PC-3 (cell line): ENCODE data around the gene ALG14. TPM values are rescaled to one million over a fixed set of nuclear protein-coding genes. Genes with fewer than 3 reads are reported as not detected.

Experiments
- ATAC-seq: fragments of 200-7000 bp; cut with Tn5 transposase; 2 replicates; pipeline ENCODE4 v1.9.1; 2020; ENCODE audit warnings: mild to moderate bottlenecking, moderate library complexity
- BruUV-seq: library from RNA; stranded (reverse); fragments of 400-500 nt; replicated peaks from 2 replicates; lab custom pipeline; 2021; lab: Mats Ljungman, UMichigan
- CTCF ChIA-PET: fragments of 300-600 bp; sonication (Branson Sonifier 250); formaldehyde crosslinking; loops from one replicate; lab custom pipeline; 2022; ENCODE audit warnings: antibody characterized with exemption; lab: Charles Lee
- POLR2A ChIA-PET: fragments of 300-600 bp; sonication (Branson Sonifier 250); formaldehyde crosslinking; loops from one replicate; lab custom pipeline; 2022; ENCODE audit warnings: antibody characterized with exemption; ENCODE audit not compliant: unreplicated experiment; lab: Charles Lee
- DNase-seq: peaks from one replicate; pipeline ENCODE4 v3.0.0-alpha.2; 2015
- H2AFZ ChIP-seq: fragments of 300-600 bp; sonication (generic); 2 replicates; pipeline ENCODE4 v1.6.0; 2016; ENCODE audit warnings: antibody characterized with exemption, low read length
- H3F3A ChIP-seq: fragments of 300-600 bp; sonication (generic); one replicate; pipeline ENCODE4 v1.6.0; 2017; ENCODE audit warnings: antibody characterized with exemption, low read length, control low read depth, mild to moderate bottlenecking; ENCODE audit not compliant: unreplicated experiment
- H3K27ac ChIP-seq: fragments of 300-600 bp; sonication (generic); 2 replicates; pipeline ENCODE4 v1.5.1; 2016; ENCODE audit warnings: mild to moderate bottlenecking, low read length
- H3K27me3 ChIP-seq: fragments of 300-600 bp; sonication (generic); 2 replicates; pipeline ENCODE4 v1.6.1; 2016; ENCODE audit warnings: low read length, mixed read lengths
- H3K36me3 ChIP-seq: fragments of 300-600 bp; sonication (generic); 2 replicates; pipeline ENCODE4 v1.6.1; 2016; ENCODE audit warnings: low read depth, mixed run types, low read length, mixed read lengths
- H3K4me1 ChIP-seq: fragments of 300-600 bp; sonication (generic); 2 replicates; pipeline ENCODE4 v1.5.1; 2016; ENCODE audit warnings: low read length; ENCODE audit not compliant: insufficient read depth
- H3K4me2 ChIP-seq: fragments of 300-600 bp; sonication (generic); 2 replicates; pipeline ENCODE4 v1.6.0; 2016; ENCODE audit warnings: low read length
- H3K4me3 ChIP-seq: fragments of 300-600 bp; sonication (generic); 2 replicates; pipeline ENCODE4 v1.5.1; 2016; ENCODE audit warnings: mild to moderate bottlenecking, low read length, mixed read lengths
- H3K79me2 ChIP-seq: fragments of 300-600 bp; sonication (generic); 2 replicates; pipeline ENCODE4 v1.6.1; 2017; ENCODE audit warnings: low read length, mixed read lengths
- H3K9ac ChIP-seq: fragments of 300-600 bp; sonication (generic); 2 replicates; pipeline ENCODE4 v1.6.0; 2016; ENCODE audit warnings: mild to moderate bottlenecking, low read length
- H3K9me2 ChIP-seq: fragments of 300-600 bp; sonication (generic); replicated peaks from 2 replicates; pipeline ENCODE4 v1.6.1; 2016; ENCODE audit warnings: mixed run types, low read length, mixed read lengths
- H3K9me3 ChIP-seq: fragments of 300-600 bp; sonication (generic); 2 replicates; pipeline ENCODE4 v1.6.1; 2016; ENCODE audit warnings: low read length, mixed read lengths
- H4K20me1 ChIP-seq: fragments of 300-600 bp; sonication (generic); 2 replicates; pipeline ENCODE4 v1.6.1; 2016; ENCODE audit warnings: low read length, mixed read lengths
- EZH2 ChIP-seq: fragments of 300-600 bp; sonication (generic); IDR thresholded peaks from one replicate; pipeline ENCODE4 v1.6.1; 2017; ENCODE audit warnings: antibody characterized with exemption, mild to moderate bottlenecking, low read length; ENCODE audit not compliant: unreplicated experiment
- EZH2phosphoT487 ChIP-seq: fragments of 300-600 bp; sonication (generic); IDR thresholded peaks from 2 replicates; pipeline ENCODE4 v1.6.1; 2018; ENCODE audit warnings: mild to moderate bottlenecking, antibody characterized with exemption, low read length, borderline replicate concordance
- intact Hi-C: fragments of 100-400 bp; cut with micrococcal nuclease; formaldehyde crosslinking; loops from 2 replicates; pipeline ENCODE4 v1.9.0; 2023
- total RNA-seq: library from RNA; depleted of rRNA; stranded (reverse); fragments of >200 nt; gene quantifications from 2 replicates; pipeline ENCODE4 v1.2.3, GENCODE V29; 2014
- TF ChIP-seq, protein P1 (sequence below): fragments of 300-600 bp; sonication (generic); conservative IDR thresholded peaks from 2 replicates; pipeline ENCODE4 v1.5.1; 2017; ENCODE audit warnings: antibody characterized with exemption, low read depth, mild to moderate bottlenecking, low read length

ALG14 gene
- total RNA-seq, 1 experiment from 2014 or later, result 3.4 TPM

DNA sequence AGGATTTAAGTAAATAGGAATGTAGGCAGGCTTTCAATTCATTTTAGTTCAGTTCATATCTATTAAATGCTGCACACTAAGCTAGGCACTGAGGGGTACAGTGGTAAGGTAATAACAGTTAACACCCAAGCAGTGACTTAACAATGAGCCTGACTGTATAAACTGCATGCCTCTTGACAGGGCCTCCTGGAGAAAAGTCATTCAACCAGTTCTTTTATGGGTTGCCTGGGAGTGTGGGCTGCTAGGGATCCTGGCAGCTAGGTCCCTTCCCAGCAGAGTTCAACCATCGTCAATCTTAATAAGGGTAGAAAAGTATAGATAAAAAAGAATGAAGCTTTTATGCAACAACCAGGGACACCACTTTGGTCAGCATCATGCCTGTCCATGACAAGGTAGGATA is 8.1 kb upstream of the ALG14 start:
- no TSS peak for BruUV-seq
- H4K20me1 ChIP-seq, result no peaks in the 10 kb centered on the region
- no peak overlapping the region for H3K4me2 ChIP-seq
- POLR2A ChIA-PET, result no interaction called here
- no peak overlapping the region for H3K4me3 ChIP-seq
- peaks cover 23% of the 10 kb centered on the region for H3K4me1 ChIP-seq
- no peaks in the 10 kb centered on the region for H3K27me3 ChIP-seq
- no peak overlapping the region for H3K27ac ChIP-seq
- no peaks in the 10 kb centered on the region for H3K79me2 ChIP-seq
- no peaks in the 10 kb centered on the region for H3F3A ChIP-seq
- no peak overlapping the region for H2AFZ ChIP-seq
- H3K9me3 ChIP-seq, result no peaks in the 10 kb centered on the region
- DNase-seq (no peak), ATAC-seq (no peak)
- no peak overlapping the region for H3K9ac ChIP-seq
- intact Hi-C loops, result no loop called here
- no peak for TF ChIP-seq EZH2
- no peak for TF ChIP-seq EZH2phosphoT487
- TF ChIP-seq, protein P1, sequence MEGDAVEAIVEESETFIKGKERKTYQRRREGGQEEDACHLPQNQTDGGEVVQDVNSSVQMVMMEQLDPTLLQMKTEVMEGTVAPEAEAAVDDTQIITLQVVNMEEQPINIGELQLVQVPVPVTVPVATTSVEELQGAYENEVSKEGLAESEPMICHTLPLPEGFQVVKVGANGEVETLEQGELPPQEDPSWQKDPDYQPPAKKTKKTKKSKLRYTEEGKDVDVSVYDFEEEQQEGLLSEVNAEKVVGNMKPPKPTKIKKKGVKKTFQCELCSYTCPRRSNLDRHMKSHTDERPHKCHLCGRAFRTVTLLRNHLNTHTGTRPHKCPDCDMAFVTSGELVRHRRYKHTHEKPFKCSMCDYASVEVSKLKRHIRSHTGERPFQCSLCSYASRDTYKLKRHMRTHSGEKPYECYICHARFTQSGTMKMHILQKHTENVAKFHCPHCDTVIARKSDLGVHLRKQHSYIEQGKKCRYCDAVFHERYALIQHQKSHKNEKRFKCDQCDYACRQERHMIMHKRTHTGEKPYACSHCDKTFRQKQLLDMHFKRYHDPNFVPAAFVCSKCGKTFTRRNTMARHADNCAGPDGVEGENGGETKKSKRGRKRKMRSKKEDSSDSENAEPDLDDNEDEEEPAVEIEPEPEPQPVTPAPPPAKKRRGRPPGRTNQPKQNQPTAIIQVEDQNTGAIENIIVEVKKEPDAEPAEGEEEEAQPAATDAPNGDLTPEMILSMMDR, result no peak
- H3K36me3 ChIP-seq, result no peaks in the 10 kb centered on the region
- CTCF ChIA-PET, result interaction anchor here (0.6 kb wide), 1 partner anchor 22 kb away, joined by 3 read pairs; no protein-coding TSS in a partner anchor
- H3K9me2 ChIP-seq, result no peaks in the 10 kb centered on the region

DNA sequence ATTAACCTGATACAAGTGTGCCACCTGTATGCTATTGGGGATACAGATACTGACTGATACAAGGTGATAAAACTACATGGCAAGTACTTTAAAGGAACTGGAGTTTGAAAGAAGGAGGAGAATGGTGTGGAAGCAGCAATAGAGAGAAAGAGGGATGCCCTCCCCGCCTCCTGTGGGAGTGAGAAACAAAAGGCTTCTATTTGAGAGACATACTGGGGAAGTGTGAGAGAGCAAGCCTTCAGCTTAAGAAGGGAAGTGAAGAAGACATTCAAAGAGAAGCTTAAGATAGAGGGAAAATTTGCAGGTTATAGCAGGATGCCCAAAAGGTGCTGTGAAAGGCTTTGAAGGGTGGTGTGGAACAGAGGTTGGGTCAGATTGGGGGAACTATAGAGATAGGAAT is 7.7 kb upstream of the ALG14 start:
- no peak overlapping the region for H3K4me3 ChIP-seq
- no peaks in the 10 kb centered on the region for H3F3A ChIP-seq
- BruUV-seq, result no TSS peak
- ATAC-seq (no peak), DNase-seq (no peak)
- H3K27ac ChIP-seq, result no peak overlapping the region
- no peaks in the 10 kb centered on the region for H3K36me3 ChIP-seq
- no peaks in the 10 kb centered on the region for H3K79me2 ChIP-seq
- H3K27me3 ChIP-seq, result no peaks in the 10 kb centered on the region
- ChIA-PET POLR2A (no interaction called here), CTCF (interaction anchor here (0.6 to 1.0 kb wide), 2 partner anchors 23 to 153 kb away, joined by 3 to 4 read pairs; partner anchors contain the start of gene RWDD3)
- H4K20me1 ChIP-seq, result no peaks in the 10 kb centered on the region
- H2AFZ ChIP-seq, result no peak overlapping the region
- no peaks in the 10 kb centered on the region for H3K9me3 ChIP-seq
- H3K9me2 ChIP-seq, result no peaks in the 10 kb centered on the region
- H3K9ac ChIP-seq, result no peak overlapping the region
- H3K4me2 ChIP-seq, result no peak overlapping the region
- TF ChIP-seq EZH2, result no peak
- TF ChIP-seq EZH2phosphoT487, result no peak
- TF ChIP-seq, protein P1, result no peak
- intact Hi-C loops, result no loop called here
- H3K4me1 ChIP-seq, result peaks cover 21% of the 10 kb centered on the region

DNA sequence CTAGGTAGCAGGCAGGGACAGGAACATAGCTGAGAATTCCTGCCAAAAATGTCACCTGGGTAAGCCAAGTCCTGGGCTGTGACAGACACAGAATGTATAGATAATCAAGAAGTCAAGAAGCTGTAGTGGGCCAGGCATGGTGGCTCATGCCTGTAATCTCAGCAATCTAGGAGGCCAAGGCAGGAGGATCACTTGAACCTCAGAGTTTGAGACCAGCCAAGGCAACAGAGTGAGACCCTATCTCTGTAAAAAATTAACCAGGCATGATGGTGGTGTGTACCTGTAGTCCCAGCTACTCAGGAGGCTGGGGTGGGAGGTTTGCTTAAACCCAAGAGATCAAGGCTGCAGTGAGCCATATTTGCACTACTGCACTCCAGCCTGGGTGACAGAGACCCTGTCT is 3.3 kb upstream of the ALG14 start:
- H3K79me2 ChIP-seq, result 0 out of 2 replicates have a peak, but pooled peaks cover 6% of the 10 kb centered on the region
- intact Hi-C loops, result no loop called here
- BruUV-seq, result no TSS peak
- H3K27ac ChIP-seq, result no peak overlapping the region
- POLR2A ChIA-PET, result no interaction called here
- H2AFZ ChIP-seq, result no peak overlapping the region
- no peaks in the 10 kb centered on the region for H3K9me2 ChIP-seq
- no peaks in the 10 kb centered on the region for H3K36me3 ChIP-seq
- ATAC-seq (no peak), DNase-seq (no peak)
- no peak overlapping the region for H3K4me3 ChIP-seq
- H3F3A ChIP-seq, result no peaks in the 10 kb centered on the region
- H4K20me1 ChIP-seq, result no peaks in the 10 kb centered on the region
- no peak for TF ChIP-seq EZH2
- no peak for TF ChIP-seq EZH2phosphoT487
- TF ChIP-seq, protein P1, result no peak
- no peak overlapping the region for H3K9ac ChIP-seq
- H3K27me3 ChIP-seq, result no peaks in the 10 kb centered on the region
- CTCF ChIA-PET, result no interaction called here
- H3K4me1 ChIP-seq, result peaks cover 16% of the 10 kb centered on the region
- H3K9me3 ChIP-seq, result no peaks in the 10 kb centered on the region
- no peak overlapping the region for H3K4me2 ChIP-seq
